ENCODE data around the gene DRGX.

The DRGX gene

GRCh38 chr10:49381111-49381900, 14.6 kb downstream of the DRGX start:
- DNase-seq, result no peak

- no peak for DNase-seq
Observed at GRCh38 chr10:49379596-49380410, 16.1 kb downstream of the DRGX start.

- DNase-seq, result no peak
Observed at GRCh38 chr10:49377256-49377655, 18.6 kb downstream of the DRGX start.

DNA sequence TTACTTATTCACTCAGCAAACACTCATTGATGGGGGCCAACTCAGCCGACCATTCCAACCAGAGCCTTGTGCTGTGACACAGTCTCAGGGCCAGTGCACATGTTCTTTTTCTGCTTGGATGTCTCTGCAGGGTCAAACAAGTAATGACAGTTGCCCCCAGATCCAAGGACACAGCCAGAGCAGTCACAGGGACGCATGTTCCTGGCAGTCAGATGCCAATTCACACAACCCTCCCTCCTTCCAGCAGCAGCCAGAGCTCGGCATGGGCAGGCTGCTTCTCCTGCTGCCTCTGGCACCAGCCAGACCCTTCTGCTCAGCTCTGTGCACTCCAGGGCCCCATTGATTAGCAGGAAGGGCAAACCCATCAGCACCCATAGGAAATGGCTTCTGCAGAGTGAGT, 20.3 kb downstream of the DRGX start:
- no peak for DNase-seq

DNA sequence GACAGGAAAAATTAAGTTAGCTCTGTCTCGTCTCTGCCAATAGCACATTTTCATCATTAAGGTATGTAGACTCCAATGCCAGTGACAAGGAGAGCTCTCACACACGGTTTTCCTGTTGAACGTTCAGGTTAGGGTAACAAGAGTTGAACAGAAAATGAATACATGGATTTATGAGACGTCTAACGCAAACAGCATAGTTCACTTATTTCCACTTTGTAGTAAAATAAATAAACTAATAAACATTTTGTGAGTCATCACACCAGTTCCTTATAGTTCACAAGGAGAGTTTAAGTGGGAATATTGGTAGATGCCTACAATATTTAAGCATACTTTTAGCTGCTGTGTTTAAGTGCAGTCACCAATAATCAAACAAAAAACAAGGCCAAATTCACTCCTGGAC, 21.1 kb downstream of the DRGX start:
- DNase-seq, result no peak

GRCh38 chr10:49373361-49373760, 22.5 kb downstream of the DRGX start:
- DNase-seq, result peak in 1 of 2 donors; percentile 34

DNA sequence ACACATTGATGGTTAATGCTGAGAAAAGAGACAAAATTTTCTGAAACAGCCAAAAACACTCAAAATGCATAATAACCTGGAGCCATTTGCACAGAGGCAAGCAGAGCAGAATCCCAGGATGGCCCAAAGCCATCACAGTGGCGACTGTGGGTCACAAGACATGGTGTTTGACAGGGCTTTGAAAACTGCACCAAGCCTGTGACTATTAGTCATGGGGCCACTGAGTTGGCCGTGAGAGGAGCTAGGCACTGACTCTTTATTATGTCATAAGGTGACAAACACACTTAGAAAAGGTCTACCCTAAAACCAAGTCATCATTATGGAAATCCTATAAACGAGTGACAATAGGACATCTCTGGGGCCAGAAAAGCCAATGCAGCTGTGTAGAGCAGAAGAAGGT, 23.9 kb downstream of the DRGX start:
- DNase-seq, result peak; percentile 48 to 85

GRCh38 chr10:49370326-49371100, 25.4 kb downstream of the DRGX start:
- DNase-seq, result no peak

DNA sequence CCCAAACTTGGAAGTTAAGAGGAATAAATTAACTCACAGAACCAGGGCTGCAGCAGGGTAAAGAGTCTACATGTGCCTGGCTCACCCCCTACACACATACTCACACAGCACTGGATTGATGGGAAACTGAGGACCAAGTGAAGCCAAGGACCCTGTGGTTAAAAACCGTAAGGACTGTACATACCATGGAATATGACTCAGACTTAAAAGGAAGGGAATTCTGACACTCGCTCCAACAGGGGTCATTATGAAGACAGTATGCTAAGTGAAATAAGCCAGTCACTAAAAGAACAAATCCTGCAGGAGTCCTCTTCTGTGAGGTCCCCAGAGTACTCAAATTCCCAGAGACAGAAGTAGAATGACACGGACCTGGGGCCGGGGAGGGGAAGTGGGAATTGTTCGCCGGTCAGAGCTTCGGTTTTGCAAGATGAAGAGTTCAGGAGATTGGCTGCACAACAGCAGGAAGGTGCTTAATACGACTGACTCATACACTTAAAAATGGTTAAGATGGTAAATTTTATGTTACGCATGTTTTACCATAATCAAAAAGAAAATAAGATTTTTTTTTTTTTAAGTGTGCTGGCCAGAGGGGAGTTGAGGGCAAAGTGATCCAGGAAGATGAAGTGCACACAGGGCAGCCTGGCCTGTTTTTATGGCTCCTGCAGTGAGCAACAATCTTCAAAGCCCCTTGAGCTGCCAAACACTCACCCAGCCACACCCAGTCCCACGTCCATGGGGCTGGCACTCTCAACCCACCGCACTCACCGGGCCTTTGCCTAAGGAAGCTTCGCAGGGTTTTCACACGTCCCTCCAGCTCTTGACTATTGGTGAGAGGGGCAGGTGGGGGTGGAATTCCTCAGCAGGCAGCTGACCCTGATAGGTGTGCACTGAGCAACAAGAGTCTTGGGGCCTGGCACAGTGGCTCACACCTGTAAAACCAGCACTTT, 26.4 kb downstream of the DRGX start:
- peak in 1 of 2 donors; percentile 28 for DNase-seq

DNA sequence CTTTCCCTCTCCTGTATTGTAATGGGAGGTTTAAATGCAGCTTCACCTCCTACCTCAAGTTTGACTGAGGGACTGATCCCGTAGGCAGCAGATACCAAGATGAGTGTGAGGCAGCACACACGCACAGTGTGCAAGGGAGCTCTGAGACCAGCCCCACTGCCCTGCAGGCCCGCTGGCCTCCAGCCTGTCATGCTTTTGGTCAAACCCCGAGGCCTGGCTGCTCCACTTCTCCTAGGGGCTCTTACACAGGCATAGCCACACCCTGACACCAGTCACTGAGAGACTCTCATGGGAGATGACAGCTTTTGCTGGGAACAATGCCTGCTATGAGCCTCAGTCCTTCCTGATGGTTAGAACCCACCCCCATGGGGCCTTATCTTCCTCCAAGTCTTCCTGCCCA, 27.6 kb downstream of the DRGX start:
- no peak for DNase-seq

- DNase-seq, result no peak
Observed at GRCh38 chr10:49367600-49367999, 28.3 kb downstream of the DRGX start.

- DNase-seq, result no peak
Observed at GRCh38 chr10:49366460-49366859, 29.4 kb downstream of the DRGX start.

- no peak for DNase-seq
Observed at GRCh38 chr10:49365675-49366415, 30.0 kb downstream of the DRGX start.

GRCh38 chr10:49365275-49365674, 30.6 kb downstream of the DRGX start:
- no peak for DNase-seq

- no peak for DNase-seq
Observed at GRCh38 chr10:49364747-49365146, 31.1 kb downstream of the DRGX start.

DNA sequence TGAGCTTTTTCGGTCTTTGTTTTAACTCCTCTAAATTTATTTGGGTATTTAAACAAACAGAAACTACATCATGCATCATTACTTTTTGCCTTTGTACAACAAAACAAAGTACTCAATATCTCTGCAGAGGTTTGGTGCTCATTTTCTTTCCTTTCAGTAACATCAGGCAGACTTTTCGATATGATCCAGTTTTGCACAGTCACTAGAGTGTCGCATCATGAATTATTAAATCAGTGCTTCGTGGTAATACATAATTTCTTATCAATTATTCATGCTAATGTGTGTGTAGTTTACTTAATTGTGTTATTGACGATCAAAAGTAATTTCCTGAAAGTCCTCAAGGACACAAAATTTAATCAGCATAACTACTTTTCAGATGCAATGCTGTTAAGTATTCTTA, 31.8 kb downstream of the DRGX start:
- no peak for DNase-seq

GRCh38 chr10:49363309-49364031, 32.4 kb downstream of the DRGX start:
- no peak for DNase-seq

DNA sequence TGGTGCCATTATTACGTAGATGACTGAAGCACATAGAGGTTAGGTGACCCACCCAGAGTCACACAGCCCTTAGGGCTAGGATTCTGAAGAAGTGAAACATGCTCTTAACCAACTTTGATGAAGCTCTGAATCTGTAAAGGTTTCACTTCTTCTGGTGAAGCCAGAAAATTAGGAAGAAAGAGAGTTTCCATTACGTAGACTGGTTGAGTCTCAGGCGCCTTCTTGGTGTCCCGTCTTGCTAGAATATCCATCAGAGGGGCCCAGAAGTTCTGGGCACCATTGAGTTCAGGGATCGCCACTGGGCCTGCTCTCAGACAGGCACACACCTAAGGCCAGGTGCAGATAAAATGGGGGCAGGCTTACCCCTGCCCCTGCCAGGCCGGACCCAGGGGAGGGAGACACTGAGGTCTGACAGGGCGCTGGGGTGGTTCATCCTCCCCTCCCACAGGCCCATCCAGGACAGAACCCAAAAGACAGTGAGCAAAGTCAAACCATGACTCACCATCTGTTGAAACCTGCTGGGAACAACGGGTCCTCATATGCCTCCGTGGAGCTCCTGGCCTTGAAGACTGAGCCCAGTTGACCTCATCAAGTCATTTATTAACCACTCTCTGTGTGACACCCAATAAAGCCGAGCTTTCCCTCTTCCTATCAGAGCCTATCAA, 33.2 kb downstream of the DRGX start:
- DNase-seq, result peak; percentile 62 to 69

DNA sequence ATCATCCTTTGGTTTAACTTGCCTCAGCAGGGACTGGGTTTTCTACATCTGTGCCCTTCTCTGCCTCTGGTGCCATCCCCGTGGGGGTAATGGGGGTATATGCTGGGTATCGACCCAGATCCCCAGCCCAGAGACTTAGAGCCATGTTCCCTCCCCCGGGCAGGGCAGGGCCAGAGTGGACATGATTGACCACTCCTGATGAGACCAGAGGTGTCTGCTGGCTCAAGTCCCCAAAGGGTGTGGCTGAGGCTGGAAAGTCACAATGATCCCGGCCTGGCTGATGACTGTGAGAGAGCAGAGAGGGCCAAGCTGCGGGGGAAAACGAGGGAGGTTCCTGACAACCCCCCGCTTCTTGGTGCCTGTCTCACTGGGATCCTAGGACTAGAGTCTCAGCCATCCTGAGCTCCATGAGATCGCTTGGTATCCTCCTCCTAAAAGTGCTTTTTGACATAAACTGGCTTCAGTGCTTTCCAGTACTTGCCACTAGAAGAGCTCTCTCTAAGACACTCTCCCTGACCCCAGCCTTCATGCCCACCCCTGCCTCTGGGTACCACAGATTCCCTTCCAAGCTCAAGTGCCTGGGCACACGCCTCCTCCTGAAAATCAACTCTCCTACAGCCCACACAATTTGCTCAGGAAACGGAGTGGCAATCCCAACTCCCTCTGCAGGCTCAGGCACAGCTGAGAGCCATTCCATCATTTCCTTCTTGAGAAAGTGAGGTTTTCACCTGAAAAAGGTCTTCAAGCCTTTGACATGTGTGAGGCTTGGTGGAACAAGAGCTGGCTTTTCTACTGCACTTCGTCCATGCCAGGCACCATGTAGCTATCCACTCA, 33.9 kb downstream of the DRGX start:
- no peak for DNase-seq
